NCI-H345 treated with DMSO at 0.1 percent for 48 hours (cell line): ENCODE measurements around the gene ZNF853.
"Not testable (repeated sequence)": the region's sequence is repeated elsewhere in the genome, so short reads cannot be mapped to it uniquely, and the experiment has no call there.

Experiments
- DNase-seq: peaks from one replicate; lab custom pipeline; 2025; ENCODE audit not compliant: unreplicated experiment; lab: John Stamatoyannopoulos, UW

The ZNF853 gene

GRCh38 chr7:6614953-6615722, at the start of gene ZNF853:
Gene ZNF853 (plus strand): TSS chr7:6615610. CDS start chr7:6616175, 565 bp downstream.
- DNase-seq: no peak

- DNase-seq: no peak
These were observed 49.8 kb upstream of the ZNF853 start for GRCh38 chr7:6565655-6566054.

GRCh38 chr7:6567886-6568285, 47.5 kb upstream of the ZNF853 start:
- DNase-seq: no peak

- DNase-seq: no peak
These were observed 44.1 kb upstream of the ZNF853 start for GRCh38 chr7:6571160-6571779.

- no peak for DNase-seq
These were observed 40.0 kb upstream of the ZNF853 start for GRCh38 chr7:6575281-6576023.

GRCh38 chr7:6576024-6576866, 39.2 kb upstream of the ZNF853 start:
- DNase-seq: no peak

GRCh38 chr7:6576867-6577368, 38.5 kb upstream of the ZNF853 start:
- not testable (repeated sequence) for DNase-seq

- DNase-seq: peak; percentile 64
These were observed 37.9 kb upstream of the ZNF853 start, which contains the start of gene ZDHHC4 for GRCh38 chr7:6577369-6578113. Gene ZDHHC4 (plus strand): TSS chr7:6577454. CDS start chr7:6580562, 3,108 bp downstream.

GRCh38 chr7:6578114-6579084, 37.0 kb upstream of the ZNF853 start:
- no peak for DNase-seq

GRCh38 chr7:6579446-6579845, 36.0 kb upstream of the ZNF853 start:
- DNase-seq: no peak

GRCh38 chr7:6585746-6586432, 29.5 kb upstream of the ZNF853 start:
- not testable (repeated sequence) for DNase-seq

GRCh38 chr7:6588566-6588965, 26.8 kb upstream of the ZNF853 start:
- DNase-seq: no peak

GRCh38 chr7:6589151-6589828, 26.1 kb upstream of the ZNF853 start:
- DNase-seq: no peak

GRCh38 chr7:6589829-6590644, 25.4 kb upstream of the ZNF853 start, which contains the start of gene INTS15:
Gene INTS15 (plus strand): TSS chr7:6590021. CDS start chr7:6590284, 263 bp downstream.
- peak; percentile 53 for DNase-seq

- no peak for DNase-seq
These were observed 24.7 kb upstream of the ZNF853 start for GRCh38 chr7:6590645-6591110.

- DNase-seq: no peak
These were observed 15.3 kb upstream of the ZNF853 start for GRCh38 chr7:6600093-6600492.

GRCh38 chr7:6604458-6604857, 11.0 kb upstream of the ZNF853 start:
- no peak for DNase-seq
